Neural crest cell (in vitro differentiated cells): ENCODE data around the gene C3orf70. TPM values are rescaled to one million over a fixed set of nuclear protein-coding genes. Genes with fewer than 3 reads are reported as not detected.

Source experiments
- DNase-seq: peaks from one replicate; pipeline ENCODE4 v3.0.0; 2021; ENCODE audit warnings: low read depth, mixed read lengths, low spot score
- H3K27ac Mint-ChIP-seq: one replicate; pipeline ENCODE4 v1.8.0; 2021; ENCODE audit warnings: mild to moderate bottlenecking, mixed read lengths; ENCODE audit not compliant: unreplicated experiment
- H3K27me3 Mint-ChIP-seq: 2 replicates; pipeline ENCODE4 v1.8.0; 2021; ENCODE audit warnings: low read depth, mild to moderate bottlenecking, mixed read lengths
- H3K36me3 Mint-ChIP-seq: 2 replicates; pipeline ENCODE4 v1.8.0; 2021; ENCODE audit warnings: low read depth, mild to moderate bottlenecking, mixed read lengths
- H3K4me1 Mint-ChIP-seq: 2 replicates; pipeline ENCODE4 v1.8.0; 2021; ENCODE audit warnings: mixed read lengths
- H3K4me3 Mint-ChIP-seq: one replicate; pipeline ENCODE4 v1.8.0; 2021; ENCODE audit warnings: mild to moderate bottlenecking, mixed read lengths
- H3K9me3 Mint-ChIP-seq: 2 replicates; pipeline ENCODE4 v1.8.0; 2021; ENCODE audit warnings: mixed read lengths
- CTCF ChIP-seq: fragments of 200-600 bp; sonication (generic); conservative IDR thresholded peaks from 2 replicates; pipeline ENCODE4 v1.5.0; 2021; ENCODE audit warnings: antibody characterized with exemption, mild to moderate bottlenecking
- total RNA-seq: library from RNA; stranded (reverse); gene quantifications from 2 replicates; pipeline ENCODE4 v1.2.1, GENCODE V29; 2021

C3orf70 gene
- total RNA-seq, 1 donor from 2014 or later: 16.1 TPM

GRCh38 chr3:185084402-185084801 lies 68.5 kb downstream of the C3orf70 start:
- no peak for TF ChIP-seq CTCF
- Mint-ChIP-seq H3K4me3 (no peak overlapping the region), H3K4me1 (no peaks in the 10 kb centered on the region), H3K36me3 (peaks cover 3% of the 10 kb centered on the region), H3K27ac (no peak overlapping the region), H3K9me3 (no peaks in the 10 kb centered on the region), H3K27me3 (no peaks in the 10 kb centered on the region)
- no peak for DNase-seq

GRCh38 chr3:185082829-185083228 lies 70.0 kb downstream of the C3orf70 start:
- no peaks in the 10 kb centered on the region for H3K27me3 Mint-ChIP-seq
- H3K4me1 Mint-ChIP-seq: no peaks in the 10 kb centered on the region
- no peak for DNase-seq
- peaks cover 3% of the 10 kb centered on the region for H3K36me3 Mint-ChIP-seq
- no peak overlapping the region for H3K27ac Mint-ChIP-seq
- H3K9me3 Mint-ChIP-seq: no peaks in the 10 kb centered on the region
- no peak overlapping the region for H3K4me3 Mint-ChIP-seq
- TF ChIP-seq CTCF: no peak

GRCh38 chr3:185082149-185082548 lies 70.7 kb downstream of the C3orf70 start:
- no peak for TF ChIP-seq CTCF
- H3K9me3 Mint-ChIP-seq: no peaks in the 10 kb centered on the region
- no peak overlapping the region for H3K4me3 Mint-ChIP-seq
- H3K4me1 Mint-ChIP-seq: no peaks in the 10 kb centered on the region
- no peak overlapping the region for H3K27ac Mint-ChIP-seq
- H3K36me3 Mint-ChIP-seq: peaks cover 3% of the 10 kb centered on the region
- no peaks in the 10 kb centered on the region for H3K27me3 Mint-ChIP-seq
- no peak for DNase-seq

GRCh38 chr3:185081521-185081920 lies 71.3 kb downstream of the C3orf70 start:
- no peaks in the 10 kb centered on the region for H3K27me3 Mint-ChIP-seq
- no peaks in the 10 kb centered on the region for H3K9me3 Mint-ChIP-seq
- TF ChIP-seq CTCF: no peak
- no peak for DNase-seq
- peaks cover 3% of the 10 kb centered on the region for H3K36me3 Mint-ChIP-seq
- peaks cover 4% of the 10 kb centered on the region for H3K4me1 Mint-ChIP-seq
- H3K4me3 Mint-ChIP-seq: no peak overlapping the region
- no peak overlapping the region for H3K27ac Mint-ChIP-seq

GRCh38 chr3:185079625-185080024 lies 73.2 kb downstream of the C3orf70 start:
- no peak overlapping the region for H3K27ac Mint-ChIP-seq
- peaks cover 3% of the 10 kb centered on the region for H3K36me3 Mint-ChIP-seq
- TF ChIP-seq CTCF: no peak
- H3K27me3 Mint-ChIP-seq: no peaks in the 10 kb centered on the region
- H3K4me1 Mint-ChIP-seq: peaks cover 5% of the 10 kb centered on the region
- H3K9me3 Mint-ChIP-seq: no peaks in the 10 kb centered on the region
- no peak for DNase-seq
- no peak overlapping the region for H3K4me3 Mint-ChIP-seq

GRCh38 chr3:185076219-185076618 lies 76.6 kb downstream of the C3orf70 start:
- Mint-ChIP-seq H3K4me1 (peaks cover 5% of the 10 kb centered on the region), H3K27ac (no peak overlapping the region), H3K9me3 (no peaks in the 10 kb centered on the region), H3K36me3 (peaks cover 3% of the 10 kb centered on the region), H3K4me3 (no peak overlapping the region), H3K27me3 (no peaks in the 10 kb centered on the region)
- TF ChIP-seq CTCF: no peak
- no peak for DNase-seq
